Measurements from ENCODE around the gene SLC1A2. TPM values are rescaled to one million over a fixed set of nuclear protein-coding genes. Genes with fewer than 3 reads are reported as not detected.

Gene SLC1A2
- total RNA-seq, 5 donors from 2014 or later (not counting 1 experiment from before 2014, with no cell fraction given): 0.07 to 0.19 (median 0.12) TPM

- Mint-ChIP-seq H3K27ac (no peak overlapping the region), H3K9me3 (no peaks in the 10 kb centered on the region), H3K4me3 (no peak overlapping the region), H3K4me1 (peaks cover 5 to 12% (median 8%) of the 10 kb centered on the region in 3 donors), H3K36me3 (no peaks in the 10 kb centered on the region), H3K27me3 (no peaks in the 10 kb centered on the region)
- no peaks in the 10 kb centered on the region for H3K27me3 ChIP-seq (replicated peaks in 1 of 2; ENCODE audit: control insufficient read depth in 2 of 2, extremely low read depth in 1 of 2, insufficient read depth in 2 of 2, low read length in 1 of 2)
- no peak for DNase-seq
- no peak overlapping the region for H3K4me3 ChIP-seq (ENCODE audit: control insufficient read depth in 1 of 2, extremely low read depth in 1 of 2, low read length in 1 of 2)
- no peak overlapping the region for H3K27ac ChIP-seq (ENCODE audit: low read length)
- ChIA-PET POLR2A (no interaction called here), CTCF (no interaction called here)
- ATAC-seq (replicated peaks in 1 of 4): no peak
- no peaks in the 10 kb centered on the region for H3K9me3 ChIP-seq
- no peaks in the 10 kb centered on the region for H3K4me1 ChIP-seq (ENCODE audit: control insufficient read depth in 1 of 2, extremely low read depth in 1 of 2, insufficient read depth in 2 of 2, low read length in 2 of 2)
- no peaks in the 10 kb centered on the region for H3K36me3 ChIP-seq (ENCODE audit: control insufficient read depth in 2 of 2, extremely low read depth in 1 of 2, insufficient read depth in 1 of 2, low read length in 1 of 2)
Measured at GRCh38 chr11:35286126-35286525, 133.2 kb downstream of the SLC1A2 start.

- CTCF ChIA-PET: no interaction called here
- Histone ChIP-seq H3K36me3 (ENCODE audit: control insufficient read depth in 2 of 2, extremely low read depth in 1 of 2, insufficient read depth in 1 of 2, low read length in 1 of 2) (no peaks in the 10 kb centered on the region), H3K4me1 (ENCODE audit: control insufficient read depth in 1 of 2, extremely low read depth in 1 of 2, insufficient read depth in 2 of 2, low read length in 2 of 2) (no peaks in the 10 kb centered on the region), H3K4me3 (ENCODE audit: control insufficient read depth in 1 of 2, extremely low read depth in 1 of 2, low read length in 1 of 2) (no peak overlapping the region), H3K27me3 (replicated peaks in 1 of 2; ENCODE audit: control insufficient read depth in 2 of 2, extremely low read depth in 1 of 2, insufficient read depth in 2 of 2, low read length in 1 of 2) (no peaks in the 10 kb centered on the region), H3K27ac (ENCODE audit: low read length) (no peak overlapping the region), H3K9me3 (no peaks in the 10 kb centered on the region)
- Mint-ChIP-seq H3K36me3 (no peaks in the 10 kb centered on the region), H3K27me3 (no peaks in the 10 kb centered on the region), H3K4me3 (no peak overlapping the region), H3K4me1 (peaks cover 5 to 12% (median 8%) of the 10 kb centered on the region in 3 donors), H3K27ac (no peak overlapping the region), H3K9me3 (no peaks in the 10 kb centered on the region)
- POLR2A ChIA-PET: no interaction called here
- DNase-seq (no peak), ATAC-seq (replicated peaks in 1 of 4) (no peak)
- no CpG with 5 or more reads among the region's 1 CpG for WGBS (ENCODE audit: insufficient coverage)
Measured at GRCh38 chr11:35285471-35285870, 133.9 kb downstream of the SLC1A2 start.

- no peak for DNase-seq
- ATAC-seq (replicated peaks in 1 of 4): no peak
- ChIA-PET CTCF (interaction anchor here in 1 of 2 donors (0.7 kb wide), 1 partner anchor 355 kb away, joined by 3 read pairs; no protein-coding TSS in a partner anchor), POLR2A (interaction anchor here in 1 of 2 donors (0.6 kb wide), 1 partner anchor 14 kb away, joined by 3 read pairs; no protein-coding TSS in a partner anchor)
- Mint-ChIP-seq H3K27ac (no peak overlapping the region), H3K36me3 (no peaks in the 10 kb centered on the region), H3K27me3 (no peaks in the 10 kb centered on the region), H3K9me3 (no peaks in the 10 kb centered on the region), H3K4me1 (peaks cover 4 to 7% (median 5%) of the 10 kb centered on the region in 3 donors), H3K4me3 (no peak overlapping the region)
- Histone ChIP-seq H3K4me1 (ENCODE audit: control insufficient read depth in 1 of 2, extremely low read depth in 1 of 2, insufficient read depth in 2 of 2, low read length in 2 of 2) (no peaks in the 10 kb centered on the region), H3K27me3 (replicated peaks in 1 of 2; ENCODE audit: control insufficient read depth in 2 of 2, extremely low read depth in 1 of 2, insufficient read depth in 2 of 2, low read length in 1 of 2) (no peaks in the 10 kb centered on the region), H3K27ac (ENCODE audit: low read length) (no peak overlapping the region), H3K36me3 (ENCODE audit: control insufficient read depth in 2 of 2, extremely low read depth in 1 of 2, insufficient read depth in 1 of 2, low read length in 1 of 2) (no peaks in the 10 kb centered on the region), H3K9me3 (no peaks in the 10 kb centered on the region), H3K4me3 (ENCODE audit: control insufficient read depth in 1 of 2, extremely low read depth in 1 of 2, low read length in 1 of 2) (no peak overlapping the region)
- no CpG with 5 or more reads among the region's 2 CpGs for WGBS (ENCODE audit: insufficient coverage)
Measured at GRCh38 chr11:35282221-35282882, 137.0 kb downstream of the SLC1A2 start.

GRCh38 chr11:35281169-35281688, 138.1 kb downstream of the SLC1A2 start:
- ATAC-seq (replicated peaks in 1 of 4): no peak
- Mint-ChIP-seq H3K36me3 (no peaks in the 10 kb centered on the region), H3K4me3 (no peak overlapping the region), H3K9me3 (no peaks in the 10 kb centered on the region), H3K27ac (no peak overlapping the region), H3K27me3 (no peaks in the 10 kb centered on the region), H3K4me1 (peaks cover 5 to 12% (median 11%) of the 10 kb centered on the region in 3 donors)
- no peaks in the 10 kb centered on the region for H3K36me3 ChIP-seq (ENCODE audit: control insufficient read depth in 2 of 2, extremely low read depth in 1 of 2, insufficient read depth in 1 of 2, low read length in 1 of 2)
- no peak overlapping the region for H3K4me3 ChIP-seq (ENCODE audit: control insufficient read depth in 1 of 2, extremely low read depth in 1 of 2, low read length in 1 of 2)
- H3K27me3 ChIP-seq (replicated peaks in 1 of 2; ENCODE audit: control insufficient read depth in 2 of 2, extremely low read depth in 1 of 2, insufficient read depth in 2 of 2, low read length in 1 of 2): no peaks in the 10 kb centered on the region
- no peak for DNase-seq
- WGBS (ENCODE audit: insufficient coverage): 100% methylated on average over 1 of the region's 5 CpGs
- H3K9me3 ChIP-seq: no peaks in the 10 kb centered on the region
- no peak overlapping the region for H3K27ac ChIP-seq (ENCODE audit: low read length)
- POLR2A ChIA-PET: no interaction called here
- H3K4me1 ChIP-seq (ENCODE audit: control insufficient read depth in 1 of 2, extremely low read depth in 1 of 2, insufficient read depth in 2 of 2, low read length in 2 of 2): no peaks in the 10 kb centered on the region
- CTCF ChIA-PET: no interaction called here

- no peak overlapping the region for H3K27ac ChIP-seq (ENCODE audit: low read length)
- H3K9me3 ChIP-seq: no peaks in the 10 kb centered on the region
- no peaks in the 10 kb centered on the region for H3K36me3 Mint-ChIP-seq
- H3K27me3 ChIP-seq (replicated peaks in 1 of 2; ENCODE audit: control insufficient read depth in 2 of 2, extremely low read depth in 1 of 2, insufficient read depth in 2 of 2, low read length in 1 of 2): no peaks in the 10 kb centered on the region
- peaks cover 10 to 17% (median 16%) of the 10 kb centered on the region in 3 donors for H3K4me1 Mint-ChIP-seq
- H3K4me1 ChIP-seq (ENCODE audit: control insufficient read depth in 1 of 2, extremely low read depth in 1 of 2, insufficient read depth in 2 of 2, low read length in 2 of 2): no peaks in the 10 kb centered on the region
- WGBS (ENCODE audit: insufficient coverage): 95% methylated on average over 4 of the region's 7 CpGs
- ChIA-PET POLR2A (no interaction called here), CTCF (no interaction called here)
- no peaks in the 10 kb centered on the region for H3K27me3 Mint-ChIP-seq
- ATAC-seq (replicated peaks in 1 of 4): no peak
- no peak for DNase-seq
- H3K4me3 Mint-ChIP-seq: no peak overlapping the region
- no peaks in the 10 kb centered on the region for H3K36me3 ChIP-seq (ENCODE audit: control insufficient read depth in 2 of 2, extremely low read depth in 1 of 2, insufficient read depth in 1 of 2, low read length in 1 of 2)
- H3K4me3 ChIP-seq (ENCODE audit: control insufficient read depth in 1 of 2, extremely low read depth in 1 of 2, low read length in 1 of 2): no peak overlapping the region
- H3K9me3 Mint-ChIP-seq: no peaks in the 10 kb centered on the region
- no peak overlapping the region for H3K27ac Mint-ChIP-seq
Measured at GRCh38 chr11:35280727-35281126, 138.6 kb downstream of the SLC1A2 start.

GRCh38 chr11:35277827-35278226, 141.5 kb downstream of the SLC1A2 start:
- no peak for ATAC-seq (replicated peaks in 1 of 4)
- H3K9me3 ChIP-seq: no peaks in the 10 kb centered on the region
- CTCF ChIA-PET: no interaction called here
- no peak overlapping the region for H3K4me3 Mint-ChIP-seq
- no peaks in the 10 kb centered on the region for H3K9me3 Mint-ChIP-seq
- H3K27ac Mint-ChIP-seq: no peak overlapping the region
- no peak for DNase-seq
- H3K27ac ChIP-seq (ENCODE audit: low read length): no peak overlapping the region
- no peaks in the 10 kb centered on the region for H3K36me3 ChIP-seq (ENCODE audit: control insufficient read depth in 2 of 2, extremely low read depth in 1 of 2, insufficient read depth in 1 of 2, low read length in 1 of 2)
- H3K4me3 ChIP-seq (ENCODE audit: control insufficient read depth in 1 of 2, extremely low read depth in 1 of 2, low read length in 1 of 2): no peak overlapping the region
- no peaks in the 10 kb centered on the region for H3K27me3 Mint-ChIP-seq
- POLR2A ChIA-PET: interaction anchor here in 1 of 2 donors (0.6 kb wide), 1 partner anchor 283 kb away, joined by 10 read pairs; no protein-coding TSS in a partner anchor
- H3K4me1 Mint-ChIP-seq: peaks cover 20 to 40% (median 36%) of the 10 kb centered on the region in 3 donors
- no CpG with 5 or more reads among the region's 2 CpGs for WGBS (ENCODE audit: insufficient coverage)
- H3K27me3 ChIP-seq (replicated peaks in 1 of 2; ENCODE audit: control insufficient read depth in 2 of 2, extremely low read depth in 1 of 2, insufficient read depth in 2 of 2, low read length in 1 of 2): no peaks in the 10 kb centered on the region
- no peaks in the 10 kb centered on the region for H3K36me3 Mint-ChIP-seq
- peaks cover 0 to 5% of the 10 kb centered on the region in 2 experiments for H3K4me1 ChIP-seq (ENCODE audit: control insufficient read depth in 1 of 2, extremely low read depth in 1 of 2, insufficient read depth in 2 of 2, low read length in 2 of 2)

Measured in T-cell (primary cell).